SK-N-SH (cell line): Measurements from ENCODE around the gene MTCH1. TPM values are rescaled to one million over a fixed set of nuclear protein-coding genes. Genes with fewer than 3 reads are reported as not detected.

Experiments
- CTCF ChIA-PET: fragments of 300-600, 350-600 bp; formaldehyde crosslinking; extraction: SDS; loops from one replicate; lab custom pipeline; 2021; lab: Yijun Ruan, JAX
- POLR2A ChIA-PET: fragments of 350-600 bp; sonication (Branson Sonifier 250); formaldehyde crosslinking; extraction: SDS; loops from one replicate; lab custom pipeline; 2020; ENCODE audit warnings: antibody characterized with exemption, inconsistent platforms; lab: Yijun Ruan, JAX
- DNase-seq: peaks from one replicate; pipeline ENCODE4 v3.0.0; 2012
- H2AFZ ChIP-seq: fragments of 200-600 bp; sonication (generic); 2 replicates; pipeline ENCODE4 v1.8.1; 2016; ENCODE audit warnings: antibody characterized with exemption, mild to moderate bottlenecking, low read depth
- H3F3A ChIP-seq: fragments of 200-600 bp; sonication (generic); replicated peaks from 2 replicates; pipeline ENCODE3; 2016; ENCODE audit warnings: antibody characterized with exemption, mild to moderate bottlenecking; ENCODE audit not compliant: insufficient read depth
- H3K27ac ChIP-seq, 2 experiments: fragments of 200-500 bp in 1 of 2; fragments of 200-600 bp in 1 of 2; sonication (Bioruptor generic) in 1 of 2; sonication (generic), shearing (Covaris generic) in 1 of 2; 2 replicates each; pipeline versions ENCODE4 v1.5.1 to v1.6.1; 2014 to 2016; ENCODE audit warnings: low read depth in 2 of 2, inconsistent platforms in 1 of 2, low read length in 1 of 2, mild to moderate bottlenecking in 1 of 2, mixed read lengths in 1 of 2
- H3K27me3 ChIP-seq: fragments of 200-600 bp; sonication (generic), shearing (Covaris generic); 2 replicates; pipeline ENCODE4 v1.6.1; 2016; ENCODE audit warnings: mixed run types; ENCODE audit not compliant: insufficient read depth
- H3K36me3 ChIP-seq, 2 experiments: fragments of 200-500 bp in 1 of 2; fragments of 200-600 bp in 1 of 2; sonication (Bioruptor generic) in 1 of 2; sonication (generic) in 1 of 2; replicated peaks in 1 of 2; 2 replicates each; pipeline versions ENCODE3 to v1.5.1; 2014 to 2016; ENCODE audit warnings: low read length in 1 of 2, mild to moderate bottlenecking in 1 of 2; ENCODE audit not compliant: insufficient read depth in 2 of 2, control insufficient read depth in 1 of 2
- H3K4me1 ChIP-seq, 2 experiments: fragments of 200-500 bp in 1 of 2; fragments of 200-600 bp in 1 of 2; sonication (Bioruptor generic) in 1 of 2; sonication (generic), shearing (Covaris generic) in 1 of 2; 2 replicates each; pipeline versions ENCODE4 v1.5.1 to v1.6.1; 2014 to 2016; ENCODE audit warnings: low read depth in 1 of 2, low read length in 1 of 2, mixed run types in 1 of 2; ENCODE audit not compliant: insufficient read depth in 2 of 2, control insufficient read depth in 1 of 2
- H3K4me2 ChIP-seq: fragments of 200-600 bp; sonication (generic), shearing (Covaris generic); 2 replicates; pipeline ENCODE4 v1.6.1; 2017; ENCODE audit warnings: mixed run types
- H3K4me3 ChIP-seq, 2 experiments: fragments of 200-500 bp in 1 of 2; fragments of 200-600 bp in 1 of 2; sonication (Bioruptor generic) in 1 of 2; sonication (generic), shearing (Covaris generic) in 1 of 2; 2 replicates each; pipeline versions ENCODE4 v1.5.1 to v1.8.1; 2014 to 2016; ENCODE audit warnings: low read depth in 2 of 2, inconsistent platforms in 1 of 2, low read length in 1 of 2, mild to moderate bottlenecking in 1 of 2, mixed read lengths in 1 of 2, moderate library complexity in 1 of 2
- H3K79me2 ChIP-seq: fragments of 200-600 bp; sonication (generic); 2 replicates; pipeline ENCODE4 v1.8.1; 2017; ENCODE audit warnings: mild to moderate bottlenecking; ENCODE audit not compliant: insufficient read depth
- H3K9ac ChIP-seq: fragments of 200-600 bp; sonication (generic); 2 replicates; pipeline ENCODE4 v1.6.1; 2017; ENCODE audit warnings: mixed run types
- H3K9me2 ChIP-seq: fragments of 200-600 bp; sonication (generic); 2 replicates; pipeline ENCODE4 v1.6.1; 2017; ENCODE audit warnings: mixed run types
- H3K9me3 ChIP-seq: fragments of 200-600 bp; sonication (generic); 2 replicates; pipeline ENCODE4 v1.6.1; 2017; ENCODE audit warnings: mixed run types, mild to moderate bottlenecking, moderate library complexity
- H4K20me1 ChIP-seq: fragments of 200-600 bp; sonication (generic); 2 replicates; pipeline ENCODE4 v1.6.1; 2017; ENCODE audit warnings: mild to moderate bottlenecking, mixed run types; ENCODE audit not compliant: insufficient read depth
- CHD2 ChIP-seq: fragments of 150-350 bp; IDR thresholded peaks from 2 replicates; pipeline ENCODE4 v1.6.1; 2018; ENCODE audit warnings: low read length; ENCODE audit not compliant: partially characterized antibody
- EZH2phosphoT487 ChIP-seq: fragments of 200-600 bp; sonication (generic); IDR thresholded peaks from 2 replicates; pipeline ENCODE4 v1.6.1; 2017; ENCODE audit warnings: low read depth, mixed run types, mild to moderate bottlenecking, antibody characterized with exemption, moderate library complexity, borderline replicate concordance
- GATA2 ChIP-seq: sonication (generic); formaldehyde crosslinking; IDR thresholded peaks from 2 replicates; pipeline ENCODE4 v1.5.0; 2020; ENCODE audit warnings: mild to moderate bottlenecking, missing genetic modification reagents
- MEF2A ChIP-seq: IDR thresholded peaks from 2 replicates; pipeline ENCODE4 v1.4.0; 2012; ENCODE audit warnings: low read depth, borderline replicate concordance
- PBX3 ChIP-seq: IDR thresholded peaks from 2 replicates; pipeline ENCODE4; 2012
- RCOR1 ChIP-seq: fragments of 150-350 bp; IDR thresholded peaks from 2 replicates; pipeline ENCODE4 v1.6.1; 2017; ENCODE audit warnings: antibody characterized with exemption, low read length
- REST ChIP-seq: IDR thresholded peaks from 2 replicates; pipeline ENCODE4 v1.6.1; 2012; ENCODE audit warnings: mild to moderate bottlenecking, low read depth, low read length, moderate library complexity
- RFX5 ChIP-seq: IDR thresholded peaks from 2 replicates; pipeline ENCODE4 v1.6.1; 2012; ENCODE audit warnings: mild to moderate bottlenecking, improper control_type of control experiment, low read length
- SIN3A ChIP-seq: IDR thresholded peaks from 2 replicates; pipeline ENCODE4 v1.6.1; 2012; ENCODE audit warnings: low read depth, mild to moderate bottlenecking, low read length, moderate library complexity, borderline replicate concordance
- TCF12 ChIP-seq: IDR thresholded peaks from 2 replicates; pipeline ENCODE4 v1.4.0; 2012
- WGBS: methylation state at CpG from one replicate; pipeline ENCODE4 v1.1.6; 2017; ENCODE audit warnings: low lambda C conversion rate; 5-methylcytosine and 5-hydroxymethylcytosine counted together
- polyA plus RNA-seq, 3 experiments: library from polyadenylated mRNA; depleted of rRNA; stranded (reverse); fragments of >200 nt; gene quantifications; 2 replicates each; pipeline ENCODE4 v1.2.3, GENCODE V29; 2012
- TF ChIP-seq, protein P1 (sequence below): fragments of 150-350 bp; IDR thresholded peaks from 2 replicates; pipeline ENCODE4 v1.6.1; 2016; ENCODE audit warnings: mild to moderate bottlenecking, low read depth, low read length
- TF ChIP-seq, protein P2 (sequence below): fragments of 200-600 bp; sonication (generic); IDR thresholded peaks from 2 replicates; pipeline ENCODE4 v1.6.1; 2017; ENCODE audit warnings: antibody characterized with exemption, mild to moderate bottlenecking, moderate library complexity

MTCH1 gene
- polyA plus RNA-seq, 1 of the 3 experiments (the other 2 are of a cell fraction) = 151 TPM

GRCh38 chr6:36967301-36967700, 18.7 kb downstream of the MTCH1 start:
- ChIA-PET CTCF (interaction anchor here (4.3 kb wide), 1 partner anchor 50 kb away, joined by 13 read pairs; no protein-coding TSS in a partner anchor), POLR2A (no interaction called here)
- H3K4me2 ChIP-seq = no peak overlapping the region
- H3K4me3 ChIP-seq = no peak overlapping the region
- H2AFZ ChIP-seq = no peak overlapping the region
- H3F3A ChIP-seq = peaks cover 16% of the 10 kb centered on the region
- 100% methylated on average over 1 of the region's 3 CpGs for WGBS
- H3K79me2 ChIP-seq = no peaks in the 10 kb centered on the region
- DNase-seq = no peak
- H3K27ac ChIP-seq = no peak overlapping the region
- H4K20me1 ChIP-seq = peaks cover 6% of the 10 kb centered on the region; the same call in 1 of the 2 replicates
- no peaks in the 10 kb centered on the region for H3K9me3 ChIP-seq
- peaks cover 21 to 55% of the 10 kb centered on the region in 2 experiments for H3K36me3 ChIP-seq
- peaks cover 3 to 12% of the 10 kb centered on the region in 2 experiments; a peak in 1 of 4 replicates for H3K4me1 ChIP-seq
- no peak overlapping the region for H3K9ac ChIP-seq
- H3K9me2 ChIP-seq = no peaks in the 10 kb centered on the region
- H3K27me3 ChIP-seq = no peaks in the 10 kb centered on the region
- TF ChIP-seq, protein P1, sequence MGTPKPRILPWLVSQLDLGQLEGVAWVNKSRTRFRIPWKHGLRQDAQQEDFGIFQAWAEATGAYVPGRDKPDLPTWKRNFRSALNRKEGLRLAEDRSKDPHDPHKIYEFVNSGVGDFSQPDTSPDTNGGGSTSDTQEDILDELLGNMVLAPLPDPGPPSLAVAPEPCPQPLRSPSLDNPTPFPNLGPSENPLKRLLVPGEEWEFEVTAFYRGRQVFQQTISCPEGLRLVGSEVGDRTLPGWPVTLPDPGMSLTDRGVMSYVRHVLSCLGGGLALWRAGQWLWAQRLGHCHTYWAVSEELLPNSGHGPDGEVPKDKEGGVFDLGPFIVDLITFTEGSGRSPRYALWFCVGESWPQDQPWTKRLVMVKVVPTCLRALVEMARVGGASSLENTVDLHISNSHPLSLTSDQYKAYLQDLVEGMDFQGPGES = no peak
- TF ChIP-seq PBX3 = no peak
- TF ChIP-seq RCOR1 = no peak
- no peak for TF ChIP-seq CHD2
- no peak for TF ChIP-seq GATA2 (CRISPR knock-in tag)

GRCh38 chr6:36964908-36965307, 21.1 kb downstream of the MTCH1 start:
- POLR2A ChIA-PET = no interaction called here
- CTCF ChIA-PET = interaction anchor here (0.7 to 1.6 kb wide), 5 partner anchors 13 to 64 kb away, joined by 3 to 4 read pairs (median 3); no protein-coding TSS in a partner anchor
- H4K20me1 ChIP-seq = peaks cover 6% of the 10 kb centered on the region; the same call in 1 of the 2 replicates

More at GRCh38 chr6:36964908-36965307, 21.1 kb downstream of the MTCH1 start:
- no peaks in the 10 kb centered on the region for H3K79me2 ChIP-seq
- H3K9me3 ChIP-seq = no peaks in the 10 kb centered on the region
- H3K4me1 ChIP-seq = peaks cover 3 to 14% of the 10 kb centered on the region in 2 experiments; a peak in 1 of 4 replicates
- H3K27ac ChIP-seq = no peak overlapping the region
- H3F3A ChIP-seq = peaks cover 20% of the 10 kb centered on the region
- H3K9ac ChIP-seq = no peak overlapping the region
- TF ChIP-seq TCF12 (no peak), SIN3A (no peak), REST (no peak), RFX5 (no peak), PBX3 (no peak), MEF2A (no peak), EZH2phosphoT487 (no peak)
- TF ChIP-seq, protein P1 = no peak
- TF ChIP-seq, protein P2, sequence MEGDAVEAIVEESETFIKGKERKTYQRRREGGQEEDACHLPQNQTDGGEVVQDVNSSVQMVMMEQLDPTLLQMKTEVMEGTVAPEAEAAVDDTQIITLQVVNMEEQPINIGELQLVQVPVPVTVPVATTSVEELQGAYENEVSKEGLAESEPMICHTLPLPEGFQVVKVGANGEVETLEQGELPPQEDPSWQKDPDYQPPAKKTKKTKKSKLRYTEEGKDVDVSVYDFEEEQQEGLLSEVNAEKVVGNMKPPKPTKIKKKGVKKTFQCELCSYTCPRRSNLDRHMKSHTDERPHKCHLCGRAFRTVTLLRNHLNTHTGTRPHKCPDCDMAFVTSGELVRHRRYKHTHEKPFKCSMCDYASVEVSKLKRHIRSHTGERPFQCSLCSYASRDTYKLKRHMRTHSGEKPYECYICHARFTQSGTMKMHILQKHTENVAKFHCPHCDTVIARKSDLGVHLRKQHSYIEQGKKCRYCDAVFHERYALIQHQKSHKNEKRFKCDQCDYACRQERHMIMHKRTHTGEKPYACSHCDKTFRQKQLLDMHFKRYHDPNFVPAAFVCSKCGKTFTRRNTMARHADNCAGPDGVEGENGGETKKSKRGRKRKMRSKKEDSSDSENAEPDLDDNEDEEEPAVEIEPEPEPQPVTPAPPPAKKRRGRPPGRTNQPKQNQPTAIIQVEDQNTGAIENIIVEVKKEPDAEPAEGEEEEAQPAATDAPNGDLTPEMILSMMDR = no peak
- H3K4me2 ChIP-seq = no peak overlapping the region
- 91% methylated on average over 4 of the region's 4 CpGs for WGBS
- H3K36me3 ChIP-seq = peaks cover 11 to 31% of the 10 kb centered on the region in 2 experiments
- no peak overlapping the region for H3K4me3 ChIP-seq
- H3K9me2 ChIP-seq = no peaks in the 10 kb centered on the region
- no peak for DNase-seq
- no peak overlapping the region for H2AFZ ChIP-seq
- no peaks in the 10 kb centered on the region for H3K27me3 ChIP-seq
